C4-2B (cell line): Measurements from ENCODE around the gene HOXA5.

Experiments used
- ZFX ChIP-seq: fragments of 450-650 bp; IDR thresholded peaks from 2 replicates; pipeline ENCODE4 v1.6.1; 2017
- TF ChIP-seq, protein P1 (sequence below): fragments of 450-650 bp; conservative IDR thresholded peaks from 2 replicates; pipeline ENCODE4 v1.5.1; 2017; ENCODE audit warnings: mild to moderate bottlenecking

DNA sequence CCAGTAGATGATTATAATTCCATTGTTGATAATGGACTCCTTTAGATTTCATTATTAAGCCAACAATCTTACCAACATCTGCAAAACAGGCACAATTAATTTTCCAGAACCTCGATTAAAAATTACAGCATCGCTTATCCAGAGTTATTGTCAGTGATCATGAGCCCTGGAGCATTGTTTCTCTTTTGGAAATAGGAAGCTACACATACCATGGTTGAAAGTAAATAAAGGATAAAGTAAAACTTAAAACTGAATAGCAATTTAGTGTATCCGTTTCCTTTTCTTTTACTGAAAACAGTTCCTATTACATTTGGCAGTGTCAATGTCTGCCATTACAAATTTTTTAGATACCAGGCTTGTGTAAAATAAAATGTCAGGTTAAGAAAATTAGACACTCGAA, 31.1 kb downstream of the HOXA5 start:
- TF ChIP-seq, protein P1, sequence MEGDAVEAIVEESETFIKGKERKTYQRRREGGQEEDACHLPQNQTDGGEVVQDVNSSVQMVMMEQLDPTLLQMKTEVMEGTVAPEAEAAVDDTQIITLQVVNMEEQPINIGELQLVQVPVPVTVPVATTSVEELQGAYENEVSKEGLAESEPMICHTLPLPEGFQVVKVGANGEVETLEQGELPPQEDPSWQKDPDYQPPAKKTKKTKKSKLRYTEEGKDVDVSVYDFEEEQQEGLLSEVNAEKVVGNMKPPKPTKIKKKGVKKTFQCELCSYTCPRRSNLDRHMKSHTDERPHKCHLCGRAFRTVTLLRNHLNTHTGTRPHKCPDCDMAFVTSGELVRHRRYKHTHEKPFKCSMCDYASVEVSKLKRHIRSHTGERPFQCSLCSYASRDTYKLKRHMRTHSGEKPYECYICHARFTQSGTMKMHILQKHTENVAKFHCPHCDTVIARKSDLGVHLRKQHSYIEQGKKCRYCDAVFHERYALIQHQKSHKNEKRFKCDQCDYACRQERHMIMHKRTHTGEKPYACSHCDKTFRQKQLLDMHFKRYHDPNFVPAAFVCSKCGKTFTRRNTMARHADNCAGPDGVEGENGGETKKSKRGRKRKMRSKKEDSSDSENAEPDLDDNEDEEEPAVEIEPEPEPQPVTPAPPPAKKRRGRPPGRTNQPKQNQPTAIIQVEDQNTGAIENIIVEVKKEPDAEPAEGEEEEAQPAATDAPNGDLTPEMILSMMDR = no peak
- TF ChIP-seq ZFX = no peak
